HG02571 (cell line): ENCODE results near the gene GPD1.
"Not testable (repeated sequence)": the region's sequence is repeated elsewhere in the genome, so short reads cannot be mapped to it uniquely, and the experiment has no call there.

Experiments used
- ATAC-seq: cut with Tn5 transposase; IDR thresholded peaks from one replicate; pipeline ENCODE4 v1.9.1; 2021; ENCODE audit warnings: mild to moderate bottlenecking, moderate library complexity; ENCODE audit not compliant: unreplicated experiment

Gene GPD1

DNA sequence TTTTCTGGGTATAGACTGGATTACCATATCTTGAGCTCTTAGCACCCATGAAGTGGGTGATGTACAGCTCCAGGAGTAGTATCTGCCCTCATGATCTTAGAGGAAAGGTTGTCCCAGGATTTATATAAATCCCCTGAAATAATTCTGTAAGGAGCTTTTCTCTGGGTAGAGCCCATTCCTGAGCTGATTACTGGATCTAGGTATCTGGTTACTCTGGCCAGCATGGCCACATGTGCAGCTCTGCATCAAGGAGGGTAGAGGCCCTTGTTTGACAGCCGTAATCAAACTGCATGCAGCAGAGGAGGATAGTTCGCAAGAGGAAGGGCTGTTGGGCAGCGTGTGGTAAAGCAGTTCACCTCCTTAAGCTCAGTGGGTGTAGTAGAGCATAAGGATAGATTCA is 16.7 kb downstream of the GPD1 start:
- no peak for ATAC-seq

DNA sequence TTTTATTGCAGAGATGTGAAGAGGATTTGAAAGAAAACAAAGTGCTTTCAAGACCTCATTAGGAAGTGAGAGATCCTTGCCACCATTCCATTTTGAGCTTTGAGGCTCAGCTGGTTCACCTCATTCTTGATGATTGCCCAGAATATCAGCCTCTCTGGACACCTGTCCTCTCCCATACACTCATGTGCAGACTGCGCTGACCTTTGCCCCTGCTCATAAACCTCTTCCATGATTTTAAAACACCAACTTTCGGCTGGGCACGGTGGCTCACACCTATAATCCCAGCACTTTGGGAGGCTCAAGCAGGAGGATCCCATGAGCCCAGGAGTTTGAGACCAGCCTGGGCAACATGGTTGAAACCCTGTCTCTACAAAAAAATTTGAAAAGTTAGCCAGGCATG is 17.1 kb downstream of the GPD1 start:
- ATAC-seq, result no peak

DNA sequence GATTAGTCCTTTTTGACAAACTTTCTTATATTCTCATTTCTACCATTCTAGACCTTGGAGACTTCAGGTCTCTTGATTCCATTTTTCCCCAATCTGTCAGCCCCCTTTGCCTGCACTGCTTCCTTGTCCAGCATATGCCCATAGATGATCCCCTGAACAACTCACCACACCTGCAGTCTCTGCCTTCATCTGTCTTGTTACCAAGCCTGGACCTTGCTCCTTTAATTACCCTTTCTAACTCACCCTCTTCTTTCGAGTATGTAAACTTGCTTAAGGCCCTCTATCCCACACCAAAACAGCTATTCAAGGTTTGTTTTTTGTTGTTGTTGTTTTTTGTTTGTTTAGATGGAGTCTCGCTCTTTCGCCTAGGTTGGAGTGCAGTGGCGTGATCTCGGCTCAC is 17.8 kb downstream of the GPD1 start:
- ATAC-seq, result no peak

DNA sequence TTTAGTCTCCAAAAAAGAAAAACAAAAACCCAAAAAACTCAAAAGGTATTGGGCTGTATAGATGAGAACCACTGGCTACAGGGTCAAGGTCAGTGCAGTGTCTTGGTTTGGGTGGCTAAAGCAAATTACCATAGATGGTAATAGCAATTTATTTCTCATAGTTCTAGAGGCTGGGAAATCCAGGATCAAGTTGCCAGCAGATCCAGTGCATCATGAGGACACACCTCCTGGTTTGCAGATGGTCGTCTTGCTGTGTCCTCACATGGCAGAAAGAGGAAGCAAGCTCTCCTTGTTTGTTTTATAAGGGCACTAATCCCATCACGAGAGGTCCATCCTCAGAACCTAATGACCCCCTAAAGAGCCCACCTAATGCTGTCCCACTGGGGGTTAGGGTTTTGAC is 19.4 kb downstream of the GPD1 start:
- ATAC-seq, result no peak

GRCh38 chr12:50127546-50127945 is 23.7 kb downstream of the GPD1 start:
- no peak for ATAC-seq

DNA sequence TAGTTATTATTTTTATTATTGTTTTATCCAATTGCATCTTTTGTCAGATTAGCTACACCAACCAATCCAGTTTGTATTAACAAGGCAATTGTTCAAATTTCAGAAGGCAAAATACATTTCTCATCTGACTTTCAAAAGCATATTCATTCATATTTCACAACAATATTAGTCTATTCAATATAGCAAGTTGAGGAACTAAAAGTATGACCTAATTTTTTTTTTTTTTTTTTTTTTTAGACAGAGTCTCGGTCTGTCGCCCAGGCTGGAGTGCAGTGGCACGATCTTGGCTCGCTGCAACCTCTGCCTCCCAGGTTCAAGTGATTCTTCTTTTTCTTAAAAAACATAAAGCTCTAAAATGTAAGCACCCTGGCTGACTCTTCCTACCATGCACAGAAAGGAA is 25.5 kb downstream of the GPD1 start:
- no peak for ATAC-seq

GRCh38 chr12:50132505-50133135 is 28.8 kb downstream of the GPD1 start:
- no peak for ATAC-seq

- no peak for ATAC-seq
Observed at GRCh38 chr12:50142993-50143392, 39.2 kb downstream of the GPD1 start.

DNA sequence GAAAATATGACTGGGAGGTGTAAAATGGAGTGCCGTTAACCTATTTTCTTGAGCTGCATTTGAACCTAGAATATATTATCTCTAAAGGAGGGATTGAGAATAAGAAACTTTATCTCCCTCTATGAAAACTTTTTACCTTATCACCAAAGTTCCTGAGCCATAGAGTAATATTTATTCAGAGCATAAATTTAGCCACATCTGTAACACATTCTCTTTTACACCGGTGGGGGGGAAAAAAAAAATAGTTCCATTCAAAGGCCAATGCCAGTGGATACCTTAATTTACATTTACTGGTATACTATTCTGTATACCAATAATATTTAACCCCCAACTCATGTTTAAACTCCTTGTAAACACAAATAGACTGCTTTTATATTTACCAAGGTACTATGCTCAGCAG is 41.6 kb downstream of the GPD1 start:
- no peak for ATAC-seq

GRCh38 chr12:50147281-50147680 is 43.5 kb downstream of the GPD1 start:
- no peak for ATAC-seq

DNA sequence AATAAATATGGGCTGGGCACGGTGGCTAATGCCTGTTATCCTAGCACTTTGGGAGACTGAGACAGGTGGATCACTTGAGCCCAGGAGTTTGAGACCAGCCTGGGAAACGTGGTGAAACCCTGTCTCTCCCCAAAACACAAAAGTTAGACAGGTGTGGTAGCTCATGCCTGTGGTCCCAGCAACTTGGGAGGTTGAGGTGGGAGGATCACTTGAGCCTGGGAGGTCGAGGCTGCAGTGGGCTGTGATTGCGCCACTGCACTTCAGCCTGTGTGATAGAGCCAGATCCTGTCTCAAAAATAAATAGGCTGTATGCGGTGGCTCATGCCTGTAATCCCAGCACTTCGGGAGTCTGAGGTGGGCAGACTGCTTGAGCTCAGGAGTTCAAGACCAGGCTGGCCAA is 44.2 kb downstream of the GPD1 start:
- not testable (repeated sequence) for ATAC-seq

- ATAC-seq, result no peak
Observed at GRCh38 chr12:50149311-50149710, 45.5 kb downstream of the GPD1 start.

- no peak for ATAC-seq
Observed at GRCh38 chr12:50151047-50151687, 47.4 kb downstream of the GPD1 start.

DNA sequence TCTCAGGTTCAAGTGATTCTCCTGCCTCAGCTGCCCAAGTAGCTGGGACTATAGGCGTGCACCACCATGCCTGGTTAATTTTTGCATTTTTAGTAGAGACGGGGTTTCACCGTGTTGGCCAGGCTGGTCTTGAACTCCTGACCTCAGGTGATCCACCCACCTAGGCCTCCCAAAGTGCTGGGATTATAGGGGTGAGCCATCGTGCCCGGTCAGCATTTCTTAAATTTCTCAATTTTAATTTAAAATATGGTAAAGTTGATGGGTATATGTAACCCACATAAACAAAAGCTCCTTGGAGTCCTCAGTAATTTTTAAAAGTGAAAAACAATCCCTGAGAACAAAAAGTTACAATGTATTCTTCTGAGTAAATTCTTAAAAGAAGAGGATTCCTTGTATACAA is 51.1 kb downstream of the GPD1 start:
- ATAC-seq, result not testable (repeated sequence)

- no peak for ATAC-seq
Observed at GRCh38 chr12:50156641-50157040, 52.8 kb downstream of the GPD1 start.

DNA sequence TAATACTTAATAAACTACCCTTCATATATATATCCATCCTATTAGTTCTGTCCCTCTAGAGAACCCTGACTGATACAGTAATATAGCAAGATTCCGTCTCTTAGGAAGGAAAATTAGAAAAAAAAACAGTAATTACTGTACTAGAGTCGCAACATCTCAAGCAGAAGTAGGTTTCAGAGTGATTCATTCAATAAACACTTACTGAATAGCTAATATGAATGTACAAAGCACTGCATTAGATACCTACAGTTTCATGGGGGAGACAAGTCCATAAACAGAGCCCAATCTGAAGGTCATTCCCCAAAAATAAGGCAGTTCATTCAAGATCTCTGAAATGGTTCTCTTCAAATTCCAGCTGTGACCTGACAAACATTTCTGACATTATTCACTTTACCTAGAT is 53.5 kb downstream of the GPD1 start:
- no peak for ATAC-seq

- no peak for ATAC-seq
Observed at GRCh38 chr12:50160643-50161042, 56.8 kb downstream of the GPD1 start.
